Vagina (tissue), 2 donors: ENCODE results near the gene C16orf54. TPM values are rescaled to one million over a fixed set of nuclear protein-coding genes. Genes with fewer than 3 reads are reported as not detected.

Experiments
- DNase-seq, 2 donors: peaks; one replicate each; pipeline ENCODE4 v3.0.0-alpha.2; 2017; ENCODE audit errors: extremely low spot score in 2 of 2
- H3K27ac ChIP-seq: fragments of 200-600 bp; sonication (generic); one replicate; pipeline ENCODE4 v1.5.1; 2019
- H3K27me3 ChIP-seq: fragments of 200-600 bp; sonication (generic); one replicate; pipeline ENCODE4 v1.5.1; 2019
- H3K36me3 ChIP-seq, 2 donors: fragments of 200-600 bp; sonication (generic); one replicate each; pipeline ENCODE4 v1.5.1; 2017 to 2019
- H3K4me1 ChIP-seq: fragments of 200-600 bp; sonication (generic); one replicate; pipeline ENCODE4 v1.5.1; 2019
- H3K4me3 ChIP-seq, 2 donors: fragments of 200-600 bp; sonication (generic); 1 replicate in 1 of 2; 2 replicates in 1 of 2; pipeline ENCODE4 v1.5.1; 2016 to 2019
- H3K9me3 ChIP-seq: fragments of 200-600 bp; sonication (generic); one replicate; pipeline ENCODE4 v1.5.1; 2019
- POLR2A ChIP-seq, 2 donors: fragments of 450-650 bp; IDR thresholded peaks; one replicate each; pipeline ENCODE4 v1.6.1; 2017; ENCODE audit warnings: antibody characterized with exemption in 2 of 2, mild to moderate bottlenecking in 2 of 2, moderate library complexity in 2 of 2
- POLR2AphosphoS5 ChIP-seq, 2 donors: sonication (generic); formaldehyde crosslinking; IDR thresholded peaks; one replicate each; pipeline ENCODE4 v1.9.0; 2017; ENCODE audit warnings: antibody characterized with exemption in 2 of 2, mild to moderate bottlenecking in 2 of 2, low read depth in 1 of 2; ENCODE audit not compliant: insufficient read depth in 1 of 2
- intact Hi-C: fragments of 100-400 bp; cut with DNase I; formaldehyde crosslinking; loops from one replicate; pipeline ENCODE4 v1.15.1; 2023
- total RNA-seq: library from RNA; depleted of rRNA; stranded (reverse); fragments of >200 nt; gene quantifications from one replicate; pipeline ENCODE4 v1.2.3, GENCODE V29; 2016
- TF ChIP-seq, protein P1 (sequence below), 3 experiments: fragments of 450-650 bp in 2 of 3; fragments of 200-600 bp in 1 of 3; sonication (generic) in 1 of 3; IDR thresholded peaks; one replicate each; pipeline ENCODE4 v1.5.1; 2017 to 2019; ENCODE audit warnings: antibody characterized with exemption in 3 of 3, mild to moderate bottlenecking in 2 of 3, moderate library complexity in 2 of 3

C16orf54 gene
- total RNA-seq, 1 donor from 2014 or later = 3.2 TPM

DNA sequence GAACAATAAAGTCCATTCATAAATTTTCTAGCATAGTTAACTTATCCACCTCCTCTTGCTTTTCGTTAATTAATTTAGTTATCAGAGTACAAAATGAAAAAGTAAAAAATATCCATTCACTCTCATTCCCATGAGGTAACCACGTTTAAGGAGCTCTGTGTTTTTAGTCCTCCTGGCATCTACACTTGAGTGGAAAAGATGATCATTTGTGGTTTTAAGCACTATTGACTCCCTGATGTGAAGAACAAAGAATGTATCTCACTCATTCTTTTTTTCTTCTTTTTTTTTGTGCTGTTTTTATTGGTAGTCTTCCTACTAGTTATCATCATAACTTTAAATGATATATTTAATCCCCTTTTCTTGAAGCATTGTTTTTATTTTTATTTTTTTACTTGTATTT, 40.8 kb downstream of the C16orf54 start:
- no peaks in the 10 kb centered on the region for H3K9me3 ChIP-seq
- no peak overlapping the region for H3K4me3 ChIP-seq
- H3K27me3 ChIP-seq = no peaks in the 10 kb centered on the region
- TF ChIP-seq, protein P1, sequence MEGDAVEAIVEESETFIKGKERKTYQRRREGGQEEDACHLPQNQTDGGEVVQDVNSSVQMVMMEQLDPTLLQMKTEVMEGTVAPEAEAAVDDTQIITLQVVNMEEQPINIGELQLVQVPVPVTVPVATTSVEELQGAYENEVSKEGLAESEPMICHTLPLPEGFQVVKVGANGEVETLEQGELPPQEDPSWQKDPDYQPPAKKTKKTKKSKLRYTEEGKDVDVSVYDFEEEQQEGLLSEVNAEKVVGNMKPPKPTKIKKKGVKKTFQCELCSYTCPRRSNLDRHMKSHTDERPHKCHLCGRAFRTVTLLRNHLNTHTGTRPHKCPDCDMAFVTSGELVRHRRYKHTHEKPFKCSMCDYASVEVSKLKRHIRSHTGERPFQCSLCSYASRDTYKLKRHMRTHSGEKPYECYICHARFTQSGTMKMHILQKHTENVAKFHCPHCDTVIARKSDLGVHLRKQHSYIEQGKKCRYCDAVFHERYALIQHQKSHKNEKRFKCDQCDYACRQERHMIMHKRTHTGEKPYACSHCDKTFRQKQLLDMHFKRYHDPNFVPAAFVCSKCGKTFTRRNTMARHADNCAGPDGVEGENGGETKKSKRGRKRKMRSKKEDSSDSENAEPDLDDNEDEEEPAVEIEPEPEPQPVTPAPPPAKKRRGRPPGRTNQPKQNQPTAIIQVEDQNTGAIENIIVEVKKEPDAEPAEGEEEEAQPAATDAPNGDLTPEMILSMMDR (IDR thresholded peaks at IDR 0.05) = no peak
- TF ChIP-seq POLR2AphosphoS5 (IDR thresholded peaks at IDR 0.05; ENCODE audit: insufficient read depth in 1 of 2, low read depth in 1 of 2) (no peak), POLR2A (IDR thresholded peaks at IDR 0.05) (no peak)
- intact Hi-C loops = no loop called here
- no peak overlapping the region for H3K27ac ChIP-seq
- H3K36me3 ChIP-seq = no peaks in the 10 kb centered on the region
- DNase-seq = no peak
- H3K4me1 ChIP-seq = peaks cover 4% of the 10 kb centered on the region

- intact Hi-C loops = loop anchor here (2.0 kb wide), 1 partner anchor 25 kb away; no protein-coding TSS in a partner anchor
- no peaks in the 10 kb centered on the region for H3K36me3 ChIP-seq
- DNase-seq = no peak
- H3K27me3 ChIP-seq = no peaks in the 10 kb centered on the region
- H3K9me3 ChIP-seq = no peaks in the 10 kb centered on the region
- TF ChIP-seq POLR2A (IDR thresholded peaks at IDR 0.05) (no peak), POLR2AphosphoS5 (IDR thresholded peaks at IDR 0.05; ENCODE audit: insufficient read depth in 1 of 2, low read depth in 1 of 2) (no peak)
- TF ChIP-seq, protein P1 (IDR thresholded peaks at IDR 0.05) = no peak
- no peak overlapping the region for H3K27ac ChIP-seq
- H3K4me1 ChIP-seq = peaks cover 4% of the 10 kb centered on the region
- no peak overlapping the region for H3K4me3 ChIP-seq
Observed at GRCh38 chr16:29702269-29702668, 43.5 kb downstream of the C16orf54 start.

DNA sequence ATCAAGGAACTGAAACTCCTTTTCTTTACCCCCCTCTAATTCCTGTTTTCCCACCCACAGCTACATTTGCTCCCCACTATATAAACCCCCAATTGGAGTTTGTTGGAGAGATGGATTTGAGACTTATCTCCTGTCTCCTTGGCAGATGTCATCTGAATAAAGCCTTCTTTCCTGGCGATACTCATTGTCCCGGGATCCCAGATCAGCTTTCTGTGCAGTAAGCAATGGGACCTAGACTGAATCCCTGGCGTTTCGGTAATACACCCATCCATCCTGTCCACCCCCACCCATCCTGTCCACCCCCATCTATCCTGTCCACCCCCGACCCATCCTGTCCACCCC, 44.6 kb downstream of the C16orf54 start:
- H3K4me3 ChIP-seq = no peak overlapping the region
- H3K9me3 ChIP-seq = no peaks in the 10 kb centered on the region
- no peak overlapping the region for H3K27ac ChIP-seq
- H3K4me1 ChIP-seq = peaks cover 4% of the 10 kb centered on the region
- intact Hi-C loops = no loop called here
- TF ChIP-seq, protein P1 (IDR thresholded peaks at IDR 0.05) = no peak
- TF ChIP-seq POLR2A (IDR thresholded peaks at IDR 0.05) (no peak), POLR2AphosphoS5 (IDR thresholded peaks at IDR 0.05; ENCODE audit: insufficient read depth in 1 of 2, low read depth in 1 of 2) (no peak)
- H3K27me3 ChIP-seq = no peaks in the 10 kb centered on the region
- H3K36me3 ChIP-seq = no peaks in the 10 kb centered on the region
- no peak for DNase-seq

DNA sequence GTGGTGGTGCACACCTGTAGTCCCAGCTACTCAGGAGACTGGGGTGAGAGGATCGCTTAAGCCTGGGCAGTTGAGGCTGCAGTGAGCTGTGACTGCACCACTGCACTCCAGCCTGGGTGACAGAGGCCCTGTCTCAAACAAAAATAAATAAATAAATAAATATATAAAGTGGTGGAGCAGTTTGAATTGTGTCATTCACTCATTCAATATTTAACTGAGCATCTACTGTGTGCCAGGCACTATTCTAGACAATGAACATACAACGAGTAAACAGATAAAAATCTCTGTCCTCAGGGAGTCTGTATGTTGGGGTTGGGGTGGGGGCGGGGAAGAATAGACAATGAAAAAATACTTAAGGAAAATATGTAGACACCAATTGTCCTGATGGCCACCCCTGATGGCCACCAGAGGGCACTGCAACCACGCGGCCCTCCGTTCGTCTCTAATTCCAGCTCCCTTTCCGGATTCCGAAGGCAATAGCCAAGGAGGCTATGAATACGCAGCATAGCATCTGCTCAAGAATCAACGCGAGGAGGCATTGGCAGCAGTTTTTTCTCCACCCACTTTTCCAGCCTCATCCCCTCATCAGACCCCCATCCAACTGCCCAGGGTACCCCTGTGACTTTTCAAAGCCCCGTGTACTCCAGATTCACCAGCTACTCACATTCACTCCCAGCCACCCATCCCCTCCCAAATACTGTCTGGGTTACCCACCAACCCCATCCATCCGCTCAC, 45.4 kb downstream of the C16orf54 start:
- H3K4me3 ChIP-seq = peak overlapping the region in 1 of 2 donors; percentile 24
- H3K27me3 ChIP-seq = no peaks in the 10 kb centered on the region
- no peak overlapping the region for H3K27ac ChIP-seq
- intact Hi-C loops = no loop called here
- no peak for DNase-seq
- H3K9me3 ChIP-seq = no peaks in the 10 kb centered on the region
- TF ChIP-seq POLR2A (IDR thresholded peaks at IDR 0.05) (no peak), POLR2AphosphoS5 (IDR thresholded peaks at IDR 0.05; ENCODE audit: insufficient read depth in 1 of 2, low read depth in 1 of 2) (peak in 1 of 2 donors; percentile 67)
- TF ChIP-seq, protein P1 (IDR thresholded peaks at IDR 0.05) = peak; percentile 62 to 94 (median 76)
- H3K36me3 ChIP-seq = no peaks in the 10 kb centered on the region
- peaks cover 4% of the 10 kb centered on the region for H3K4me1 ChIP-seq
